ENCODE results near the gene SLC37A1. TPM values are rescaled to one million over a fixed set of nuclear protein-coding genes. Genes with fewer than 3 reads are reported as not detected.

SLC37A1 gene
- total and polyA plus RNA-seq, 5 experiments from 2014 or later, result 2.7 to 18.7 (median 6.9) TPM

DNA sequence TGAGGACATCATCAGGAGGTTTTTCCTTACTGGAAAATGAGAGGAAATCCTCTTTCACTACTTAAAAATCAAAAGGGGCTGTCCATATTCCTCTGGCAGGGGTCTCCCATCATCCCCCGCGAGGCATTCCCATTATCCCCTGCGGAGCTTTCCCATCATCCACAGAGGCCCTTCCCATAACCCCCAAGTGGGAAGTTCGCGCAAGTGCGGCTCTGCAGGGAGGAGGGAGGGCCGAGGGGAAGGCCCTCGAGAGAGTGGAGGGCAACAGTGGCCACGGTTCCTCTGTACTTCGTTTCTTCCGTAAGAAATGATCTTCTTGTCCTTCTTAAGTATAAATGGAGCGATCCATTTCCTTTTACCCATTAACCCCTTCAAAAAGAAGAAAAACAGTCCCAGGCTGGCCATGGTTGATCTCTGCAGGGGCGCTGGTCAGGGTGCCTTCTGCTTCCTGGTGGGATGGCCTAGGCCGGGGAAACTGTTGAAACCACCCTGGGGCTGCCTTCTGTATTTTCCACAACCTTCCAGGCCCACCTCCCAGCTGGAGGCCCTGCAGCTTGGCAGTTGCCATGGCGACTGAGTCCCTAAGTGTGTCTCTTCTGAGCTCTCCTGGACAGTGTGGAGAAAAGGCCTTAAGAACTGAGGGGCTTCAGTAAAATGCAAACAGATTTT lies 14.1 kb upstream of the SLC37A1 start:
- Mint-ChIP-seq H3K4me1 (peaks cover 12 to 33% (median 28%) of the 10 kb centered on the region in 4 donors), H3K27ac (no peak overlapping the region), H3K36me3 (no peaks in the 10 kb centered on the region), H3K9me3 (no peaks in the 10 kb centered on the region), H3K27me3 (no peaks in the 10 kb centered on the region), H3K4me3 (no peak overlapping the region)
- DNase-seq (no peak), ATAC-seq (no peak)
- POLR2A ChIA-PET, result interaction anchor here (1.6 kb wide), 1 partner anchor 14 kb away, joined by 5 read pairs; the partner anchor contains the start of gene SLC37A1

DNA sequence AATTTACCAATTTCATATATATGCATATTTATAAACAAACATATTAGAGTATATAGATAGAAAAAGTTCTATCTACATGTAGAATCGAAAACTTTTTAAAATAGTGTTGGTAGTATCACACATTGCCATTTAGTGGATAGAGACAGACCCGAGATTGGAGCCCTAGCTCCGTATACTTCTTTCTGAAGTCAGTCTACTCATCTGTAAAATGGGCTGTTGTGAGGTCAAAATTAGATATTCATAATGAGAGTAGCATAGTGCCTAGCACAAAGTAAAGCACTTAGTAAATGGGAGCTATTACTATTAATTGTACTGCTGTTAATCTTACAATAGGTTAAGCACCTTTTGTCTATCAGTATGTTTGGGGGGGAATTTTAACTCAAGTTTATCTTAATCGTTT lies 13.4 kb upstream of the SLC37A1 start:
- no peaks in the 10 kb centered on the region for H3K36me3 Mint-ChIP-seq
- POLR2A ChIA-PET, result interaction anchor here (1.6 kb wide), 1 partner anchor 14 kb away, joined by 5 read pairs; the partner anchor contains the start of gene SLC37A1
- H3K4me1 Mint-ChIP-seq, result peaks cover 19 to 39% (median 33%) of the 10 kb centered on the region in 4 donors

DNA sequence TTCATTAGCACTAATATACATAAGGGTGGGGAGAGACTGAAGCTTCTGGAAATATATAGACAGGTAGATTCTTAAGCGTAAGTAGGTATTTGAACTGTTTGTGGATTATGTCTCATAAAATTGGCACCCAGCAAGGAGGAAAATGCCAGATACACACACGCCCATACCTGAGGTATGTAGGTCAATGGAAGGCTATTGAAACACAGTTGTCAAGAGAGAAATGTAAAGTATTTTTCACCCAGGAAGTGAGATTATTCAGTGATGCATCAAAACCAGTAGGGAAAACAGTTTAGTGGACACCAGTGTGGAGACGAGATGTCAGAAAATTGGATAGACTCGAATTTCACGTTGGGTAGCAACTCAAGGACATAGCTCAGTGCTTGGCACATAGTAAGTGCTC lies 12.9 kb upstream of the SLC37A1 start:
- POLR2A ChIA-PET, result interaction anchor here (1.6 kb wide), 1 partner anchor 13 kb away, joined by 5 read pairs; the partner anchor contains the start of gene SLC37A1
- Mint-ChIP-seq H3K4me3 (no peak overlapping the region), H3K27me3 (no peaks in the 10 kb centered on the region), H3K27ac (peak overlapping the region in 1 of 10 donors; percentile 65), H3K4me1 (peaks cover 20 to 38% (median 31%) of the 10 kb centered on the region in 4 donors), H3K36me3 (no peaks in the 10 kb centered on the region), H3K9me3 (no peaks in the 10 kb centered on the region)
- no peak for ATAC-seq
- no peak for DNase-seq

More for the DNA sequence above, 13.4 kb upstream of the SLC37A1 start:
- ATAC-seq (no peak), DNase-seq (no peak)
- Mint-ChIP-seq H3K27me3 (no peaks in the 10 kb centered on the region), H3K4me3 (no peak overlapping the region), H3K9me3 (no peaks in the 10 kb centered on the region), H3K27ac (no peak overlapping the region)

DNA sequence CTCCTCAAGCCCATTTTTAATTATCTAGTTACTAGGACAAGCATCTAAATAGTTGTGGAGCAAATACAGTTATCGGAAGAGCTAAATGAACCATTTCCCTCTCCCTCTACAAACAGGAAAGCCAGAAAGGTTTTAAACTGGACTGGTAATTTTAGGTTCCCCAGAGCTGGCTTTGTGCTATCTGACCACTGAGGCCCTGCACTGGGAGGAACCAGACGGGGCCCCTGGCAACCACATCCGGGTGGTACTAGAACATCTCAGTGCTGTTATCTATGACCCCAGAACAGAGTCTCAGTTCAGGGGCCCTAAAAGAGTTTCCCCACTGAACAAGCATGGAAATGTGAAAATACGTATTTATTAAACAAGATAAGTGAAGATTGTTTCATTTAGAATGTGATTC lies 9.9 kb upstream of the SLC37A1 start:
- Mint-ChIP-seq H3K27ac (peak overlapping the region in 8 of 10 donors; percentile 1 to 76 (median 57)), H3K4me3 (peak overlapping the region in 4 of 10 donors; percentile 19 to 66 (median 38)), H3K27me3 (no peaks in the 10 kb centered on the region), H3K36me3 (no peaks in the 10 kb centered on the region), H3K9me3 (no peaks in the 10 kb centered on the region), H3K4me1 (peaks cover 11 to 22% (median 19%) of the 10 kb centered on the region in 4 donors)
- POLR2A ChIA-PET, result interaction anchor here (0.6 kb wide), 1 partner anchor 11 kb away, joined by 3 read pairs; no protein-coding TSS in a partner anchor
- no peak for DNase-seq
- ATAC-seq, result peak; percentile 47 to 49

DNA sequence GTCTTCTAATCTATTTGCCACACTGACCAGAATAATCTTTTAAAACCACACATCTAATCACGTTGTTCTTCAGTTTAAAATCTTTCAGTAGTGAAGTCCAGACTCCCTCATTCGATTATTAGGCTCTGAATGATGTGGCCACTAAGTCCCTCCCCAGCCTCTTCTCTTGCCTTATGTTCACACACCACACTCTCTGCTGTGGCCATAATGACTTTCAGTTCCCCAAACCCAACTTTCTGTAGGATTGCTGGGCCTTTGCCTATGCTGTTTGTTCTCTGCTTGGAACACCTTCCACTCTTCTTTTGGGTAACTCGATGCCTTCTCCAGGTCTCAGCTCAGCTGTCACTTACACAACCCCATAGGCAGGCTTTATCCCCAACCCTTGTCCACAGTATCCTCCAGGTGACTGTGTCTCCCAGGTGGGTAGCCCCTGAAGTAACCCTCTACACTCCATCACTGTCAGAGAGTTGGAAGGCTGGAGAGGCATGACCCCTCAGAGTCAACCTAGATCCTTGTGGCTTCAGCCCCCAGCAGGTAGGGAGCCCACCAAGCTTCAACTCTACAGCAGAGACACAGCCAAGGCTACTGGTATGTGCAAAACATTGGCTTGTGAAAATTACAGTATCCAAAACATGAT lies 8.4 kb upstream of the SLC37A1 start:
- Mint-ChIP-seq H3K4me3 (no peak overlapping the region), H3K36me3 (no peaks in the 10 kb centered on the region), H3K9me3 (no peaks in the 10 kb centered on the region), H3K27ac (peak overlapping the region in 3 of 10 donors; percentile 21 to 29 (median 22)), H3K27me3 (no peaks in the 10 kb centered on the region), H3K4me1 (peaks cover 11 to 22% (median 19%) of the 10 kb centered on the region in 4 donors)
- POLR2A ChIA-PET, result no interaction called here
- DNase-seq, result no peak
- no peak for ATAC-seq

DNA sequence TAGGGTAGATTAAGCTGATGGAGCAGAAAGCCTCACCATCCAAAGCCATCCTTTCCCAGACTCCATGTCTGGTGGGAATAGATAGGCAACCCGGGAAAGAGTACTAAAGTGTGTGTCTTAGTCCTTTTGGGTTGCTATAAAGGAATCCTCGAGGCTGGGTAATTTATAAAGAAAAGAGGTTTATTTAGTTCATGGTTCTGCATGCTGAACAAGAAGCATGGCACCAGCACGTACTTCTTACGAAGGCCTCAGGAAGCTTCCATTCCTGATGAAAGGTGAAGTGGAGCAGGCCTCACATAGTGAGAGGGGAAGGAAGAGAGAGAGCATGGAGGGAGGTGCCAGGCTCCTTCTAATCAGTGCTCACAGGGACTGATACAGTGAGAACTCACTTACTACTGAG lies 6.2 kb upstream of the SLC37A1 start:
- H3K9me3 Mint-ChIP-seq, result no peaks in the 10 kb centered on the region
- DNase-seq, result no peak
- POLR2A ChIA-PET, result no interaction called here
- ATAC-seq, result no peak
- peaks cover 12 to 26% (median 23%) of the 10 kb centered on the region in 4 donors for H3K4me1 Mint-ChIP-seq
- H3K36me3 Mint-ChIP-seq, result no peaks in the 10 kb centered on the region
- no peaks in the 10 kb centered on the region for H3K27me3 Mint-ChIP-seq
- H3K27ac Mint-ChIP-seq, result peak overlapping the region in 1 of 10 donors; percentile 9
- no peak overlapping the region for H3K4me3 Mint-ChIP-seq

DNA sequence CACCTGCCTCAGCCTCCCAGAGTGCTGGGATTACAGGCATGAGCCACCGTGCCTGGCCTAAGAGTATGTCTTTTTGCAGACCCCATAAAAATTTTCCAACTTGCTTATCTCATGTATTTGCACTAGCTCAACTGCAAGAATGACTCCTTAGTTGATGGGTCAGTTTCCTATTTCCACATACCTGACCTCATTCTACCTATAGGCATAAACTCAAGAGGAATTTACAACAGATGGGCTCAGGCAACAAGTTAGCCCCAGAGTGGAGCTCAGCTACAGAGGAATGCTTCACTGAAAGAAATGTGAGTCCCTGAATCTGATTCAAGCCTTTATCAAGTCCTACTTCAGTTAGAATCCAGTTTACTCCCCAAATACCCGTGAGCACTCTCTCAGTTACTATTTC lies 5.3 kb upstream of the SLC37A1 start:
- Mint-ChIP-seq H3K4me1 (peaks cover 12 to 33% (median 25%) of the 10 kb centered on the region in 4 donors), H3K4me3 (no peak overlapping the region), H3K36me3 (no peaks in the 10 kb centered on the region), H3K9me3 (no peaks in the 10 kb centered on the region), H3K27ac (no peak overlapping the region), H3K27me3 (no peaks in the 10 kb centered on the region)
- DNase-seq, result no peak
- POLR2A ChIA-PET, result no interaction called here
- no peak for ATAC-seq

DNA sequence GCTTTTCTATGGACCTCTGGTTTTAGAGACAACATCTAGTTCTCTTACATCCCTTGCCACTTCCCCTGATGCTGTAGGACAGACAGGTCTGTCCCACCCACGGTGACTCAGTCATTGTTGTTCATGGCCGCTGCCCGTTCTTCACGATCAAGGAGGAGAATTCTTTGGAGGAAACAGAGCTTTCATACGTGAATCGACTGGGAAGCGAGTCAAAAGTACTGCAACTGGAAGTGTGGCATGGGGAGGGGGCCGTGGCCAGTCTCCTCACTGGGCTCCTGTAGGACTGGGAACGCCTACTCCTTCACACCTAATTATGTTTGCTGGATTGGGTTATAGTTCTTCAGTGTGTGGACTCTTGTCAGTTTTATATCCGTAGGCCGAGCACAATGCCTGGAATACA lies 4.4 kb upstream of the SLC37A1 start:
- Mint-ChIP-seq H3K27ac (no peak overlapping the region), H3K36me3 (no peaks in the 10 kb centered on the region), H3K27me3 (no peaks in the 10 kb centered on the region), H3K9me3 (no peaks in the 10 kb centered on the region), H3K4me1 (peaks cover 10 to 25% (median 16%) of the 10 kb centered on the region in 4 donors), H3K4me3 (no peak overlapping the region)
- DNase-seq (no peak), ATAC-seq (no peak)
- POLR2A ChIA-PET, result no interaction called here

DNA sequence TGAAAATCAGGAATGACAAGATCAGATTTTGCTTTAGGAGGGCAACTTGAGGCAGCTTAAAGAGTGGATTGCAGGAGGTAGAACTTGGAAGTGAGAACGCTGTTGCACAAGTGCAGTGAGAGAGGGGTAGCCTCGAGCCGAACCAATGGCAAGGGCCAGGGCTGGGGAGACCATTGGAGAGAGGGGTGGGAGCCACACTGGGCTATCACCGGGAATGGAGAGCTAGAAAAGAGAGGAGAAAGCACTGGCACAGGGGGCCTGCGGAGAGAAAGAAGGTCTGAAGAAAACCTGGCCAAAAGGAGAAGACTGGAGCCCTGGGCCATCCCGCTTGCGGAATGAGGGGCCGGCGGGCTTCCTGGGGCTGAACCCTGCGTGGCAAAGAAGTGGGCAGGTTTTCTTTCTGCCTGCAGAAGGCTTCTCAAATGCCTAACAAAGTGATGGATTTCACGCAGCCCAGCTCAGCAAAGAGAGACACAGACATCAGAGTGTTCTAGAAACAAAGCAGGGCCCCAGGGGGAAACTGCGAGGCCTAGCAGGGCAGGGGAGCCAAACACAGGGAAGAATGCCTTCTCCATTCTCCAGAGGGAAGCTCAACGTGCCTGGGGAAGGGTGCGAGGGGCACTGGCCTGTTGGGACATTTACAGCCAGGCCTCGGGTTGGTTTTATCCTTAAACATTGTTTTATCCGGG lies 1.2 kb upstream of the SLC37A1 start:
- Mint-ChIP-seq H3K4me1 (peaks cover 8 to 40% (median 35%) of the 10 kb centered on the region in 4 donors), H3K4me3 (peak overlapping the region; percentile 81 to 92 (median 88)), H3K9me3 (no peaks in the 10 kb centered on the region), H3K36me3 (peaks cover 0 to 9% (median 0%) of the 10 kb centered on the region in 3 donors), H3K27me3 (no peaks in the 10 kb centered on the region), H3K27ac (peak overlapping the region in 9 of 10 donors; percentile 13 to 96 (median 85))
- DNase-seq, result no peak
- POLR2A ChIA-PET, result interaction anchor here (1.0 to 3.6 kb wide), 3 partner anchors 14 to 61 kb away, joined by 3 to 37 read pairs (median 3); partner anchors contain the start of gene RSPH1
- ATAC-seq, result no peak

DNA sequence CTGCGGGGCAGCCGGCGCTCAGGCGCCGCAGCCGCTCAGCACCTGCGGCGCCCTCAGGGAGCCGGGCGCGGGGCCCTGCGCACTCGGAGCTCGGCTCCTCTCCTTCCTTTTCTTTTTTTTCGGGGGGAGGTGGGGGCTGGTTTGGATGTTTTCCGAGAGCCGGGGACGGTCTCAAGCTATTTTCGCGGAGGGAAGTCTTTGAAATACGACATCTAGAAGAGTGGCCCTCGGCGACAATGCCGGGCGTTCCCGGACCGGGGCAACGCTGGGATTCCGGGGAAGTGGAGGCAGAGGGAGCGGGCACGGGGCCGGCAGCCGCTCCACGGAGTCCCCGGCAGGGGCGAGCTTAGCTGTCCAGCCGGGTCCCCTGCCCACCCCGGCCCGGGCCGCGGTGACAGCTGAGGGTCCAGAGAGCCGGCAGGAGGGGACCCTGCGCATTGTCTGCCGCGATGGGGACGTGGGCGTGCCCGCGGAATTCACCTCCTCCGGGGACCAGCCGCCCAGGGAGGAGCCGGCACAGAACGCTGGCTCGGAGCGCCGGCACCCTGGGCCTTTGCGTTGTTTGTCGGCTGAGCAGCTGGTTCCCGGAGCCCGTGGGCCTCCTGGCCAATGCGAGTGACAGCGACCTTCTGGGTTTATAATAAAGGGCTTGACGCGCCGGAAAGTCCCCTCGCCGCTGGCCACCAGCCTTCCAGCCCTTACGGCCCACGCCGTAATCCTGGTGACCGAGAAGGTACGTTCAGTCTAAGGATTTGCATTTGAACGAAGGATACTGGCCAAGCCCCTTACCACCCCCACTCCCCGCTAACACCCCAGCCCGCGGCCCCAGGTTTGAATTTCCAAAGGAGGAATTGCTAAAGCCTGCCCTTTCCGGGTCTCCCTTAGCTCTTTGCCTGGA lies 582 bp downstream of the SLC37A1 start:
- Mint-ChIP-seq H3K4me1 (peaks cover 9 to 47% (median 43%) of the 10 kb centered on the region in 4 donors), H3K4me3 (peak overlapping the region; percentile 77 to 95 (median 90)), H3K27ac (peak overlapping the region; percentile 63 to 94 (median 84)), H3K9me3 (no peaks in the 10 kb centered on the region), H3K27me3 (no peaks in the 10 kb centered on the region), H3K36me3 (peaks cover 0 to 26% (median 0%) of the 10 kb centered on the region in 3 donors)
- ATAC-seq, result peak; percentile 82
- peak; percentile 41 to 77 (median 52) for DNase-seq
- POLR2A ChIA-PET, result interaction anchor here (0.7 to 3.6 kb wide), 10 partner anchors 11 to 636 kb away, joined by 3 to 37 read pairs (median 4); partner anchors contain the start of genes NDUFV3, RSPH1 and UBASH3A

DNA sequence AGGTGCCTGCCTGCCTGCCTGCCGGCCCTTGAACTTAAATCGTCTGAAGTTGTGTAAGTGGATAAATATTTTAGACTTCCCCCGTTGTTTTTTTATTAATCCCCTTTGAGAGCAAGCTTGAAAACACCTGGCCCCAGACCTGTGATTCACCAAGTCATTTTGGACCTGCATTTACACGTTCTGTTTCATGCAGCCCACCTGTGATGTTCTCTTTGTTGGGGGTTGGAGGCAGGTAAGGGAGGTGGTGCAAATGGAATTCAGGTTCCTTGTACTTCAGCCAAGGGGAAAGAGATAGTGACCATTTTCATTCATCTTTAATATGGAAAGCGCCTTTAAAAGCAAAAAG lies 1.2 kb downstream of the SLC37A1 start:
- ATAC-seq, result no peak
- DNase-seq, result no peak
- peaks cover under 1 to 32% (median 3%) of the 10 kb centered on the region in 3 donors for H3K36me3 Mint-ChIP-seq
- H3K9me3 Mint-ChIP-seq, result no peaks in the 10 kb centered on the region
- no peaks in the 10 kb centered on the region for H3K27me3 Mint-ChIP-seq
- H3K4me3 Mint-ChIP-seq, result peak overlapping the region; percentile 77 to 95 (median 90)
- H3K4me1 Mint-ChIP-seq, result peaks cover 9 to 49% (median 45%) of the 10 kb centered on the region in 4 donors
- peak overlapping the region; percentile 45 to 94 (median 80) for H3K27ac Mint-ChIP-seq
- POLR2A ChIA-PET, result interaction anchor here (0.7 to 3.6 kb wide), 6 partner anchors 11 to 378 kb away, joined by 3 to 37 read pairs (median 4); partner anchors contain the start of genes NDUFV3 and RSPH1

All from naive thymus-derived CD8-positive, alpha-beta T cell (primary cell).